Renal pelvis (tissue), 4 donors: ENCODE data around the gene ADGRG2. TPM values are rescaled to one million over a fixed set of nuclear protein-coding genes. Genes with fewer than 3 reads are reported as not detected.

ENCODE experiments used
- DNase-seq: peaks from one replicate; pipeline ENCODE4 v3.0.0-alpha.2; 2013
- polyA plus RNA-seq, 3 donors: library from polyadenylated mRNA; unstranded; fragments of 120-200 nt; gene quantifications; one replicate each; pipeline ENCODE4 v1.2.1, GENCODE V29; 2013; ENCODE audit not compliant: insufficient read length in 3 of 3

The ADGRG2 gene
- polyA plus RNA-seq, 3 donors = 15.5 to 18.2 (median 16.4) TPM

DNA sequence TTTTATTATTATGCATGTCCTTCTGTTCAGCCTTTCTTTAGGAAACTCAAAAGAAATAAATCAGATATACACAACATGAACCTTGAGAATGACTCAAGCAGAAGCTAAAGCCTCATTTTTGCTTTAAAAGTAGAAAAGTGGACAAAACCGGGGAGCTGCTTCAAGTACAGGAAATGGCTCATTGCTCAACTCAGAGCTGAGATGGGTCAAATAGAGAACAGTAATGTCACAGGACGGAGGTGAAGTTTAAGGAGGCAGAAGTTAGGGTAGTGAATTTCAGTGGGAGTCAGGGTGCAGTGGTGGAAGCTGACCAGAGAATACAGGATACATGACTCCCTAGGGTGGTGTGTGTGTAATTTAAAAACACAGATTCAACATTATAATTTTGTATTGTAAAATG lies 160.6 kb downstream of the ADGRG2 start:
- DNase-seq = no peak

DNA sequence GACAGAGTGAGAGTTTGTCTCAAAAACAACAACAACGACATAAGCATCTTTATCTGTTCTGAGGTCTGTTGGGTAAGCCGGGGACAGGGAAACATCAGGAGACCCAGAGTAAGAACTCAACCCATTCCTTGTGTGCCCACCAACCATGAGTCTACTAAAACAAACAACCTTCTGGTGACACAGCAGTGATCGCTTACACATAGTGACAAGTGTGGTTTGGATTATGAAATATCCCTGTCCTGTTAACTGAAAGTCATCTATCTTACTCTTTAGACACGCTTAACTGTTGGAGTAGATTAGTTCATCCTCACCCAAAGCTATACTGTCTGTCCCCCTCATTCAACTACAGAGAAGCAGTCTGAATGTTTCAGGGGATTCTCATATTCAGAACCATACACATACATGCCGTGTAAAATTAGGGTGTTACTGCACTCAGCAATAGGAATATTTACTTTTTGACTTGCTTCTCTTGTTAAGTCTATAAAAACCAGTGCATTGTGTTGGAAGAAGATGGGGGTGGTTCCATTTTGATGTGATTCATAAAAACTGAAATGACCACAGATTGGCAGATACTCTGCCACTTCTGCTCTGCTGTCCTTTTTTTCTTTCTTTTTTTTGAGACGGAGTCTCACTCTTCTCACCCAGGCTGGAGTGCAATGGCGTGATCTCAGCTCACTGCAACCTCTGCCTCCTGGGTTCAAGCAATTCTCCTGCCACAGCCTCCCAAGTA lies 165.8 kb downstream of the ADGRG2 start:
- DNase-seq = no peak

DNA sequence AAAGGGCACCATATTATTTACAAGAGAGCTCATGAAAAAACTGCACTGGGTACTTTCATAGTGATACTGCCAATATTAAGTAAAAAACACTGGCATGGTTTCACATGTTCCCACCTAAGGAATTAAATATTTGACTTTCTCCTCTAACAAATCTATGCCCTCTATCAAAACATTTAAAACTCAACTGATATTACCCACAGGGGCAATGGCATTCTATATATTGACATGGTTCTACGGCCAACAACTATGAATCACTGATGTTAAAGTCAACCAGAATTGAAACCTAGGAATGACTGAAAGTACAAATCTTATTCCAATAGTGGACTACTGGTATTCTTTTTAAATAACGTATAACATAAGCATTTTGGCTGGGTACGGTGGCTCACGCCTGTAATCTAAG lies 166.6 kb downstream of the ADGRG2 start:
- no peak for DNase-seq

DNA sequence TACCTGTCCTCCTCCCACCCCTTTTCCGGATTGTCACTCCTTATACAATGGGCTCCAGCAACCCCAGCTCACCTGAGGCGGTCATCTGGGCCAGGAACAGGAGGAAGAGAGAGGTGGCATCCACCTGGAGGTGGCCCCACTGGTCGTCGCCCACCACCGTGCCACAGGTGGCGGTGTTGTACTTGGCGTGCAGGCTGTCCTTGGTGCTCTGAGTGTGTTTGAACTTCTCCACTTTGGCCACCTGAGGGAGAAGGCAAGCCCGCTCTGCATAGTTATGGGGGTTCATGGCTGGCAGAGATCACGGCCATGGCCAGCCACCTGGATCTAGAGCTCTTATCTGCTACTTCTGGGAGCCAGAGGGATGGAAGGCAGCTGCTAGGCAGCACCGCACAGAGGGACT lies 171.2 kb downstream of the ADGRG2 start:
- DNase-seq = no peak

DNA sequence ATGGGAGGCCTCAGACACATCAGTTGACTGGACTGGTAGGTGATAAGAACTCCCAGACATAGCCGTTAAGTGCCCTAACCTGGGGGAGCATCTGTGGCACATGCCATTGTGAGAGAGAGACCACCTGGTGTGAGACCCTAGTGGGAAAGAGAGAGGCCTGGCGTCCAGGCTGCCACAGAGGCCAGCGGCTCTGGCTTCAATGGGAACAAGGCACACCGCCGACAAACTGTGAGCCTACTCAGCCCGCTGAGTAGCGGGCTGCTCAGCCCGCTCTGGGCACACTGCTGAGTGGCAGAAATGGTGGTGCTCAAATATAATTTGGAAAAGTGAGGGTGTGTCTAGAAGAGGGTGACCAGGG lies 172.3 kb downstream of the ADGRG2 start:
- no peak for DNase-seq

DNA sequence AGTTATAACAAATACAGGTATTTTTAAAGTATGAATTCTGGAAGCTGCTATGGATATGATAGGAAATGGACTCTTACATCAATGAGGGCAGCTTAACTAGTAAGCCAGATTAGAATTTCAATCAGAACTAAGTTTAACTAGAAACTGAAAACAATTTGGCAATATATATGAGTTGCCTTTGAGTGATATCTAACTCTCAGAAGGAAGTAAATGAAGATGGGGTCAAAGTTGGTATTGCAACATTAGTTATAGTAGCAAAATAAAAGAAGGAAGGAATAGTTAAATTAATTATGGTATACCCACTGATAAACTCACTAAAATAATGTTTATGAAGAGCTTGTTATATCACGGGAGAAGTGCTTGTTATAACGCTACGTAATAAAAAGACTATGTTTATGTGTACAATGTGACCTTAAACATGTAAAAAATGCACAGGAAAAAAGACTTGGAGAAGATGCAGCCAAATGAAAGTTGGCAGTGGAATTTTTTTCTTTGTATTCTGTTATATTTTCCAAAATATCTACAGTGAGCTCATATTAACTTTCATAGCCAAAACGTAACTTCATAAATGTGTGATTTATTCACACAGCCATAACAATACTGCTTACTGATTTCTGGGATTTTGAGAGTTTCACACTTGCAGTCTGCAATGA lies 172.9 kb downstream of the ADGRG2 start:
- DNase-seq = no peak

DNA sequence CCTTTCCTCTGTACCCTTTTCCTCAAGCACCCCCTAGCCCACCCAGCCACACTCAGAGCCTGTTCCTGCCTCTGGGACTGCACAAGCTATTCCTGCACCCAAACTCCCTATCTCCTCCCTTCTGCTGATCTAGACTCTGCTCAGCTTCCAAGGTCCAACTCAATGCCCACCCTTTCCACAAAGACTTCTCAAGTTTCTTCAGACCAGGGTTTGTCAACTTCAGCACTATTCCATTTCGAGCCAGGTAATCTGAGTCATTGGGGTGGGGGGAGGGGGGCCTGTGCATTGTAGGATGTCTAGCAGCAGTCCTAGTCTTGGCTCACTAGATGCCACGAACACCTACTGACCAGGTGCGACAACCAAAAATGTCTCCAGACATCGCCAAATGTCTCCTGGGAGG lies 175.7 kb downstream of the ADGRG2 start:
- no peak for DNase-seq

DNA sequence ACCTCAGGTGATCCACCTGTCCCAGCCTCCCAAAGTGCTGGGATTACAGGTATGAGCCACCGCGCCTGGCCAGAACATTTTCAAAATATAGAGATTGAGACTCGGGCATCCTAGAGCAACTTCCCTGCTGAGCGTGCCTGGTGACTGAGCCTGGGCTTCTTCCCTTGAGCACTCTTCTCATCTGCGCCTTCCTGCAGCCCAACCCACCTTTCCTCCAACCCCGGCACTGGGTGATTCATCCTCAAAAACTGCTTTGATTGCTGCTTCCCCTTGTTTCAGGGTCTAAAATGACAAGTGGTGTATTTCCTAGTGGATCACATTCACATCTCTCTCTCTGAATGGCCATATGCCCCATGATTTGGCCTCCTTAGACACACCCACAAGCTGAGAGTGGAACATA lies 176.1 kb downstream of the ADGRG2 start:
- DNase-seq = no peak

DNA sequence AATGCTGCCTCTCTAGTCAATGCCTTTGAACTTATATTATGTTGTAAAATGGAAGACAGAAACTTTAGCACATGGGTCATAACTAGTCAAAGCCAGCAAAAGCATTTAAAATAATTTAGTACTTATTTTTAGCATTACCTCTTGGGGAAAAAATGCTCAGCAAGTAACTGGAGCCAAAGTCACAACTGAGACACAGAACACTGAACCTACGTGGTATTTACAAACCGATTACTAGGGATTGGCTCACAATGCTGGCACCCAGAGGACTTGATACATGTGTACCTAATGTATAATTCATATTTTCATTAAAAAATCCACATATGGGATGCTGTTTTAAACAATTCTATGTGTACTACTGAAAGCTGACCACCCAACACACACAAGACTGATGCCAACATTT lies 176.8 kb downstream of the ADGRG2 start:
- no peak for DNase-seq

DNA sequence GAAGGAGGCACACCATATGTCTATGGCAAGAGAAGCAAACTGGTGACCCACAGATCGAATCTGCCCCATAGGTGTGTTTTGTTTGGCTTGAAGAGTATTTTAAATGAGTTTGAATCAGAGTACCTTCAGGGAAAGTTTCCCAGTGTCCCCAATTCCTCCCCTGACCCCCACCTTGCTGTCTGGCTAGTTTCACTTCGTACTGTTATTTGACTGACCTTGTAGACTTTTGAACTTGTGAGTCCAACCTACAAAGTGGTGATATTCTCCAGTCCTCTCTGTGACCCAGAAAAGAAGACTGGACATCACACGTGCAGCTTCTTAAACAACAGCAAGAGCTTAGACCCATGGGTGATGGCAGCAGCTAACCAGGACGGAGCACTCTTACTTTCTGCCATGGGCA lies 177.8 kb downstream of the ADGRG2 start:
- DNase-seq = no peak

DNA sequence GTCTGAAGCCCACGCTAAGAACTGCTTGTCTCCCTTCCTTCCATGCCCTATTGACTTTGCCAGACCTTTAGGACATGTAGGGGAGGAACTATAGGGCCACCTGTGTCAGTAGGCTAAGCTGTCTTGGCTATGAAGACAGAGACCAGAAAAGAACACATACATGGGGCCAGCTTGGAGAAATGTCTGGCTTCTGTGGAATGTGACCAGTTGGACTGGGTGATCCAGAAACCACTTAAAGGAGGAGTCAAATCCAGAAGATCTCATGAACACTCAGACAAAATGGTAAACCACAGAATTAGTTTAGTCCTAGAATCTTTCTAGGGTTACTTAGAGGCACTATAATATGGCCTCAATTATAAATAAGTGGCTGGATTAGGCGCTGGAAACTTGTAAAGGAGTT lies 180.4 kb downstream of the ADGRG2 start:
- no peak for DNase-seq

Other genes starting within 250 kb of the ADGRG2 start
- 10 to 100 TPM; 38.7 to 50.5 (median 50.5) TPM for gene PHKA2, start 138.4 kb downstream of the ADGRG2 start, polyA plus RNA-seq
- gene PDHA1, start 221.5 kb upstream of the ADGRG2 start, polyA plus RNA-seq = 100 to 1,000 TPM; 221 to 271 (median 225) TPM